GM23248 (cell line): ENCODE measurements around the gene NSF.
"Not testable (repeated sequence)": the region's sequence is repeated elsewhere in the genome, so short reads cannot be mapped to it uniquely, and the experiment has no call there.

Source experiments
- EZH2 ChIP-seq: fragments of 200-600 bp; sonication (generic); IDR thresholded peaks from 2 replicates; pipeline ENCODE4 v1.6.1; 2018; ENCODE audit warnings: antibody characterized with exemption, mild to moderate bottlenecking; ENCODE audit not compliant: insufficient read depth, poor library complexity, severe bottlenecking
- EZH2phosphoT487 ChIP-seq: fragments of 200-600 bp; sonication (generic); IDR thresholded peaks from 2 replicates; pipeline ENCODE4 v1.6.1; 2018; ENCODE audit warnings: antibody characterized with exemption, moderate library complexity, mild to moderate bottlenecking, low read depth; ENCODE audit not compliant: insufficient read depth

DNA sequence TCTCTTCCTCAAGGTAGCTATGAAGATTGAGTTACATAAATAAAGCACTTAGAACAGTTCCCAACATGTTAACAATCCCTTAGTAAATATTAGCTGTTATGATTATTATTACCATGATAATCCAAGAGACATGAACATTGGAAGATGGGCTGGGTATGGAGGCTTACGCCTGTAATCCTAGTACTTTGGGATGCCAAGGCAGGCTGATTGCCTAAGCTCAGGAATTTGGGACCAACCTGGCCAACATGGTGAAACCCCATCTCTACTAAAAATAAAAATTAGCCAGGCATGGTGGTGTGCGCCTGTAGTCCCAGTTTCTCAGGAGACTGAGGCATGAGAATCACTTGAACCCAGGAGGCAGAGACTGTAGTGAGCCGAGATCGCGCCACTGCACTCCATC, 34.3 kb downstream of the NSF start:
- TF ChIP-seq EZH2, EZH2phosphoT487: not testable (repeated sequence)
